NCI-H82 (cell line): ENCODE data around the gene GFPT2.

Experiments
- DNase-seq: peaks from one replicate; lab custom pipeline; 2025; lab: John Stamatoyannopoulos, UW

The GFPT2 gene

GRCh38 chr5:180332861-180333260, 20.3 kb downstream of the GFPT2 start:
- no peak for DNase-seq

DNA sequence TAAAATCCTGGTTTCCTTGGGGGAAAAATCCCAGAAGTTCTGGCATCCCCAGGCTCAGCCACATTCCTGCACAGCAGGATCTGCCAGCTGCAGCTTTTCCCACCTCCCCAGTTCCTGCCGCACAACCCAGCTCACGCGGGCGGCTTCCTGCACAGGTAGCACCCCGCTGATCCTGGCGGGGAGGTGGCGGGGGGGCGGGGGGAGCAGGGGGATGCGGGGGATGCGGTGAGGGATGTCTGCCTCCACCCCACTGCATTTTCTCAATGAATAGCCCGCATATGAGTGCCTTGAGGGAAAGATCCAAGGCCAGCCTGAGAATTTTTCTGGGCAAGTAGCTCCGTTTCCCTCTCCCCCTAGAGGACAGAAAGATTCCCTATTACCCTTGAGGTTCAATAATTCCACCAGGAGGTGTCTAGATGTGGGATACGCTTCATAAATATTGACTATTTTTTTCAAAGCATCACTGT, 21.1 kb downstream of the GFPT2 start:
- no peak for DNase-seq

DNA sequence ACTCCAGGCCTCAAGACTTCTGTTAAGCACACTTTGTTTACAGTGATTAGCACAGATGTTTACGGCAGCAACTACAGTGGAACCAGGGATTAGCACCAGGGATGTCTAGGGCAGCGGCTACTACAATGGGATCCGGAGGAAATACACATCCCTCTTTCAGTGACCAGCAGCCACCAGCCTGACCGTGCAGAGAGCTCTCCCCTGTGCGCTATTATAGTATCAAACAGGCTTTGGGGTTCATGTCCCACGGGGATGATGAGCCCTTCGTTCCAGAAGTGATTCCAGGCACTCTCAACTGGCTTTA, 21.5 kb downstream of the GFPT2 start:
- DNase-seq: peak; percentile 46

DNA sequence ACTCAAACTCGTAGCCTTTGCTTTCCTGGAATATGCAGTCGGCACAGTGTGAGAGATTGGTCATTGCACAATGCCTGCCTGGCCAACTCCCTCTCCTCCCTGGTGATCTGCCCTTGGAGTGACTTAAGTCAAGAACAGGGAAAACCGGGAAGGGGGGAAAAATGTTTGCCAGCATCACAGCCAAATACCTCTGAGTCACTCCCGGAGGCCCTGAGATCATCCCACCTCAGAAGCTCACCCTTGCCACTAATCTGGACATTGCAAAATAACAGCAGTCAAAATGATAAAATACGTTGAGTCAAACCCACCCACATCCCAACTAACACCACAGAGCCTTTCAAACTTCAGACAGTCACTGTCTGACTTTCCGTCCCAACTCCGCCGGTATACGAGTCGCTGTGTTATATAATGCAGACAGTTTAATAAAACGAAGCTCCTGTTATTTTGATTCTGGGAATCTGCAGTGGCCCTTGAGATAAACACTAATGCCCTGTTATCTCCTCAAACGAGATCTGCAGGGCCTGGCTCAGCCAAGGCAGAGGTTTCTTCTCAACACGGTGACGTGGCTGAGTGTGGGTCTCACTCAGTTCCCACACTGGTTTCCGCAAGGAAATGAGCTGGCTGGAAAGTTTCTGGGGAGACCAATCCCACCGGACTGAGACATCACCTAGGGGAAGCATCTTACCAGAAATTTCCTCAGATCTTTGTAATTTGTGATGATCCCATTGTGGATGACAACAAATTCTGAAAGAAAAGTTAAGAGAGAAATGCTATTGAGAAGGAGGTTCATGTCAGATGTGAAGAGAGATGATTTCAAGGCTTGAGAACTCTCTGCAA, 22.1 kb downstream of the GFPT2 start:
- no peak for DNase-seq

GRCh38 chr5:180330270-180330648, 22.9 kb downstream of the GFPT2 start:
- DNase-seq: no peak

GRCh38 chr5:180329606-180330269, 23.4 kb downstream of the GFPT2 start:
- DNase-seq: no peak

DNA sequence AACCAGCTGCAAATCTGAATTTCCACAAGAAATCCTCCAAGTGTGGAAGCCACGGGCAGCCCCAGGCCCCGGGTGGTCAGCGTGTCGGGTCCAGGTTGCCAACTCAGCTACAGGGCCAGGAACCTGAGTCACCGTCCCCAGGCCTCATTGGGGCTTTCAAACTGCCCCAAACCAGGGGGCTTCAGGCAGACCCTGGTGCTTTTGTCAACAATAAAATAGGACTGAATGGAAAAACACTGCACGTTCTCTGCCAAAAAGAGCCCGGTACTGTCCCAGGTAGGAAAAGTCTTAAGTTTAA, 24.0 kb downstream of the GFPT2 start:
- no peak for DNase-seq

DNA sequence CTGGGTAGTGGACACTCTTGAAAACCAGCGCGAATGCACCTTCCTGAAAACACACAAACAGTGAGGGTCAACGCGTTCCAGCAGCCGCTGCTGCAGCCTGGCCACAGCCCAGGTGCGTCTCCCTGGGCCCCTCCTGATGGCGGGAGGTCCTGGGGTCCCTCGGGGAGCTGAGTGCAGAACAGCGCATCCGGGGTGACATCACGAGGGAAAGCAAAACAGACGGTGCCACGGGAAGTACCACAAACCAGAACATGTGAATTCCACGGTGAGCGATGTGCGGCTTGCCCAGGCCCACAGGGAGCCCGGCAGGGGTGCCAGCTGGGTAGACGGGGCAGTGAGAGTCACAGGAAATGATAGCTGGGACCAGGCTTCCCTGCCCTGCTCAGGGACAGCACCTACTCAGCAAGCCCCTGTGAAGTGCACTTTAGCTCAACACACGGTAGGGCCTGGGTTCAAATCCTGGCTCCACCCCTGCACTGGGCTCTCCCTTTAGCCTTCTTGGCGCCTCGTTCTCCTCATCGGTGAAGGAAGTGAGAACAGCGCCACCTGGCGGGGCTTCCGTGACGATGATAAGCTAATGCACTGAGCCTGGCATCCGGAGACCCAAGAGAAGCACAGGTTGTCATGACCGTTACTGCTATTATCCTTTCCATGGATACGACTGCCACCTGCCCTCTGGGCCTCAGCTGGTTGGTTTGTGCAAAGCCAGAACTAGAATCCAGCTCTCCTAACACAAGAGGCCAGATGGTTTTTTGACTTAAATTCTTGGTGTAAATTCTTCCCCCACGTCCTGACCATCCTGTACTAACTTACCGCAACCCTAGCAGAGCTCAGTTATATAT, 24.6 kb downstream of the GFPT2 start:
- DNase-seq: peak; percentile 90

DNA sequence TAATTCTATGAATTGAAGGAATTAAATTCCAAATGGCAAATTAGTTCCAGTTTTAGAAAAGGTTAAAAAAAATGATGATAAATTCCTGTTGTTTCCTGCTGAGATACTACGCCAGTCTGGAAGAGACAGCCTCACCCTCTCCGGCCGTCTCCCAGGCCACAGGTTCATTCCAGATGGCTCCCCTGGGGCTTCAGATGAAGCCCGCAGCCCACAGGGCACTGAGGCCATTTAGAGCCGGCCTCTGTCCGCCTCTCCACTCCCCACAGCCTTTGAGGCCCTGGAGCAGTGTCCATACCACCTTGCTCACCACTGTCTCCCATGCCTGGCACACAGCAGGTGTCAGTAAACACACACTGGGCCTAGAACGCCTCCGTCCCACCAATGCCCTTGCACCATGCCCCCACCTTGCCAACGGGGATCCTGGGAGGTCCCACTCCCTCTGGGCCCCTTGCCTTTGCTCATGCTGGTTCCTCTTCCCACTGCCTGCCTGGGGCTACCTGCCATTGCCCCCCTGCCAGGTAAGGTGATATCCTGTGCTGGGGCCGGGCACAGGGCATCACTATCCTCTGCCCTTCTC, 26.1 kb downstream of the GFPT2 start:
- DNase-seq: no peak

GRCh38 chr5:180324601-180324950, 28.6 kb downstream of the GFPT2 start:
- DNase-seq: no peak

DNA sequence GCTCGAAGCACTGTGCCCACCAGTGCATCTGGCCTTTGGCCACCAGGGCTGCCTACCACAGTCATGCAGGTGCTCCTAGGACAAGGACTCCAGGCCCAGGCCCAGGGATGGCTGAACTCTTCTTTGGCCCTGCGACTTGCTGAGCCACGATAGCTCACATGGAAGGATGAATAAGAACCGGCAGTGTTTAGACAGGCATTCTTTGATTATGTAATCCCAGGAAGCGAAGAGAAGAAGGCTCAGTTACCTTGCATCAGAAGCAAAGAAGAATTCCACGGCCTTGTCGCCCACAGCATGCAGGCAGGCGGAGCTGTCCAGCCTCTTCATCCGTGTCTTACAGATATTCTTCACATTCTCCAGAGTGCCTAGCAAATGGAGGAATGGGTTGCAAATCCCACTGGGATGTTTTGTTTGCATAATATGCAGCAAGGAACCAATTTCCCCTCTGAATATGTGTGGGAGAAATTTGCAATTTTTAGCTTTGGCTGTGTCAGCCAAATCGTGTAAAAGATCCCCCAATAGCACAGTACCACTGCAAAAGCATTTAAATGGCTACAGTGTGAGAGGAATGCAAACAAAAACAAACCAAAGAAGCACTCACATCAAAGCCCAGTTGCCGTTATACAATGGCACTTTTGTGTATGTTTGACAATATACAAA, 29.1 kb downstream of the GFPT2 start:
- no peak for DNase-seq

DNA sequence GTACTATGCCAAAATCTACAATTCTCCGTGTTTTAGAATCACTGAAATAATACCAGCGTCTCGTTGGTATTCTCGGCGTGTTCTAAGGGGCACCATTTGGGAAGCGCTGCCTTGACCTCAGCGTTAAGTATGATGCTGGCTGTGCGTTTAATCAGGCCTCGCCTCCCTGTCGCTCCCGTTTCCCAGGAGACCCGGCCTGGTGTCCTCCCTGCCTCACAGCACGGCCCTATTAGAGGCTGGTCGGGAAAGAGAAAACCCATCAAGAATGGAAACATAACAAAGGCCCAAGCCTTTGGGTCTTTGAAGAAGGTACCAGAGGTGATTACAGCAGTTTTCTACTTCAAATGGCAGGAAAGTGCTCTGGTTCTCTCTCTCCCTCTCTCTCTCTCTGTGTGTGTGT, 30.0 kb downstream of the GFPT2 start:
- no peak for DNase-seq

- no peak for DNase-seq
These were observed 34.6 kb downstream of the GFPT2 start for GRCh38 chr5:180318456-180319089.

GRCh38 chr5:180316586-180316985, 36.5 kb downstream of the GFPT2 start:
- no peak for DNase-seq

GRCh38 chr5:180315762-180316212, 37.3 kb downstream of the GFPT2 start:
- peak; percentile 73 for DNase-seq

DNA sequence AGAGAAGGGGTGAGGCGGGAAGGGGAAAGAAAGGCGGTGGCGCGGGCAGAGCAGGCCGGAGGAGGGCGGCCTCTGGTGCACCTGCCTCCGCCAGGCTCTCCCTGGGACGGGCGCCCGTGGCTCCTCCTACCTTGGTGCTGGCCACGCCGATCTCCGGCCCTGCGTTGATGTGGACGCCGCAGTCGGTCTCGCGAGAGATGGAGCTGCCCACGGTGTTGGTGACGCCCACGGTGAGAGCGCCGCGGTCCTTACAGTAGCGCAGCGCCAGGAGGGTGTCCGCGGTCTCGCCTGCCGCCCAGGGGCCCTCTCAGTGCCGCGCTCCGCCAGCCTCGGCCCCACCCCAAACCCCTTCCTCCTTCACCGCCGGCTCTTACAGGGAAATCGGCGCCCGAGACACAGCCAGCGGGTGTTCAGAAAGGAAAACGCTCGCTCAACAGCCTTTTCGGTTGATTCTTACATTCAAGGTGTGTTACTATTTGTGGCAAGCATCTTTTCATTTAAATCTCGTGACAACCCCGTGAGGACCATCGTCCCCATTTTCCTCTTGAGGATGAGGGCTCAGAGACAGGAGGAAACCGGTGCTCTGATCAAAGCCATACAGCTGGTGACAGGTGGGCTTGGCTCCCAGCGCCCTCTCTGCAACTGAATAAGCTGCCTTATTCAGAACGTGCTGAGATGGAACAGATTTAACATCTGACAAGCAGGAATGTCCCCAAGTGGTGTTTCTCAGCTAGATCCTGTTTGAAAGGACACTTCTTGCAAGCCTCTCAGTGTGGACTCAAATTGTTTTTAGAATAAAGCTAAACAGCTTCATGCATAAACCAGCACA, 39.2 kb downstream of the GFPT2 start:
- DNase-seq: peak; percentile 93

DNA sequence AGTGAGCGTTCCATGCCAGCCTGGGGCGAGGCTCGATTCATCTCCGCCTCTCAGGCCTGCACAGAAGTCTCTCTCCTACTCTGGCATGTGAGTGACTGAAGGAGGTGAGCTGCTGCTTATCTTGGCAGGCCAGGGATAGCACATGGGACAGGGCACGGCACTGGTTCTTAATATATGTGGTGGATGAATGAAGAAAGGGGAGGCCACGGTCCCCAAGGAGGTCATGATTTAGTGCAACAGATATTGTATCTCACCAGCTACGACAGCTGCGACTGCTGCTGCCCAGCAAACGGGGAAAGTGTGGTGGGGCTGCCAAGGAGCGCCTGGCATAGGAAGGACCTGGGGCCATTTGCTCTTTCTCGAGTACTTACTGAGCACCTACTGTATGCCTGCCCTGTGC, 41.9 kb downstream of the GFPT2 start:
- no peak for DNase-seq

DNA sequence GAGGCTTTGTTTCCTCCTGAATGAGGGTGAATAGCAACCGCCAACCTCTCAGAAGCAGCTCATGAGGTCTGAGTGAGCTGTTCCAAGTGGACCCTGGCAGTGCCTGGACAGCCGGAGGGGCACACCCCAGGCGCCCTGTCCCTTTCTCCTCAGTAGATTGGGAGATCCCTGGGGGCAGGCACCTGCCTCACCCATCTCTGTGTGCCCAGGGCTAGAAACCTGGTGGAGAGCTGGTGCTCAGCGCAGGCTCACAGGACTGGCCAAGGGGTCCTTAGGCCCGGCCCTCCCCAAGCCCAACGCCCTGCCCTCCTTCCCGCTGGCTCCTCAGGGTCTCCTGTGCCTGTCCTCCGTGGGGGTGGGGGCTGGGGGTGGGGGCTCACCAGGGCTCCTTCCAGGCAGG, 46.3 kb downstream of the GFPT2 start:
- no peak for DNase-seq

- no peak for DNase-seq
These were observed 47.7 kb downstream of the GFPT2 start for GRCh38 chr5:180305481-180305880.

DNA sequence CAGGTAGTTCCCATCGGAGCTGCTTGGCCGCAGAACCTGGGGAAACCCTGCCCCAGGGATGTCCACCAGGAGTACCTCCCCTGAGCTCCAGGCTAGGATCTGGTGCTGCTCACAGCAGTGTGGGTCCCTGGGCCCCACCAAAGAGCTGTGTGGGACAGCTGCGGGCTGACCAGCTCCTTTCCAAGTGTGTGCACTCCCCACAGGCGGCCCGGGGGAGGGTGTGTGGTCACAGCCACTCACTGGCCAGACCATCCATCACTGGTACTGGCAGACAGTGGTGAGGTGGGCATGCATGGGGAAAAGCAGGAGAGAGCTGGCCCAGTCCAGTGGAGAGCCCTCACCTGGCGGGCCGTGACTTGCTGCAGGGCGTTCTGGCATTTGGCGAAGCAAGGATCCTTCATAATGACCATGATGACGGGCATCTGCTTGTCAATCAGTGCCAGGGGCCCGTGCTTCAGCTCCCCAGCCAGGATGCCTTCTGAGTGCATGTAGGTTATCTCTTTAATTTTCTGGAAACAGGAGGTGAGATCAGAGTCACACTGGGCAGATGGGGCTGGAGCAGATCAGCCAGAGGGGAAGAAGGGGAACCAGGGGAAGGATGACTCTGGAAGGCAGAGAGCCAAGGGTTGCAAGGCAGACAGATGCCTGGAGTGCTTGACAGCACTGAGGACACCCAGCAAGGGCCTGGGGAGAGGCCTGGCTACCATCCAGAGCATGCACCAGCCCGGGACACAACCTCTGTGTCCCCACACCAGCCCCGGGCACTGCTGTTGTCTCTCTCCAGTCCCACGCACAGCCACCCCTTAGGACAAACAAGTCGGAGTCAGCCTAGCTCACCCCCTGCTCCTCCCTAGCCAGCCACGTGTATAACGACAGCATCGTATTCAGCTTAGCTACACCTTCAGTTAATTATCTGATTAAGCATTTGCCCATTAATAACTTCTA, 48.4 kb downstream of the GFPT2 start:
- no peak for DNase-seq
